DOHH2 (cell line): ENCODE measurements around the gene KIF18A.

Experiments
- EZH2phosphoT487 ChIP-seq: fragments of 200-600 bp; sonication (generic); IDR thresholded peaks from 2 replicates; pipeline ENCODE4 v1.6.1; 2017; ENCODE audit warnings: borderline replicate concordance, mild to moderate bottlenecking, antibody characterized with exemption, low read length, moderate library complexity, mixed read lengths
- TF ChIP-seq, protein P1 (sequence below): fragments of 200-600 bp; sonication (generic); IDR thresholded peaks from one replicate; pipeline ENCODE4 v1.5.1; 2014; ENCODE audit warnings: antibody characterized with exemption, mild to moderate bottlenecking, low read depth, low read length; ENCODE audit not compliant: poor library complexity, severe bottlenecking

DNA sequence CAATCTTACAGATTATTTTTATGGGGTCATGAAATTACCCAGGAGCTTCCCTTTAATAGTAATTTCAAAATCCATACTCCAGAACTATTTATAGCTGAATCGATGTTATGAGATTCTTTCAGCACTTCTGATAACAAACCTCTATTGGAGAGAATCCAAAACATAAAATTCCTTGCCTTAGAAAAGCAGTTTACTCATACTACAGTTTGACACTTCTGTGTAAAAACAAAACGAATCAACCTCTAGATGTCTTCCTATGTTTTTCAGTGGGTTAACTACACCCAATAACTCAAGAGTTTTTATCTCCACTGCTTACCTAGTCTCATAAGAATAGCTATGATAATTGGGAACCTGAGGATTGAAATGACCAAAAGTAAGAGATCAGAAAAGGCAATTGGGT lies 35.6 kb downstream of the KIF18A start:
- TF ChIP-seq, protein P1, sequence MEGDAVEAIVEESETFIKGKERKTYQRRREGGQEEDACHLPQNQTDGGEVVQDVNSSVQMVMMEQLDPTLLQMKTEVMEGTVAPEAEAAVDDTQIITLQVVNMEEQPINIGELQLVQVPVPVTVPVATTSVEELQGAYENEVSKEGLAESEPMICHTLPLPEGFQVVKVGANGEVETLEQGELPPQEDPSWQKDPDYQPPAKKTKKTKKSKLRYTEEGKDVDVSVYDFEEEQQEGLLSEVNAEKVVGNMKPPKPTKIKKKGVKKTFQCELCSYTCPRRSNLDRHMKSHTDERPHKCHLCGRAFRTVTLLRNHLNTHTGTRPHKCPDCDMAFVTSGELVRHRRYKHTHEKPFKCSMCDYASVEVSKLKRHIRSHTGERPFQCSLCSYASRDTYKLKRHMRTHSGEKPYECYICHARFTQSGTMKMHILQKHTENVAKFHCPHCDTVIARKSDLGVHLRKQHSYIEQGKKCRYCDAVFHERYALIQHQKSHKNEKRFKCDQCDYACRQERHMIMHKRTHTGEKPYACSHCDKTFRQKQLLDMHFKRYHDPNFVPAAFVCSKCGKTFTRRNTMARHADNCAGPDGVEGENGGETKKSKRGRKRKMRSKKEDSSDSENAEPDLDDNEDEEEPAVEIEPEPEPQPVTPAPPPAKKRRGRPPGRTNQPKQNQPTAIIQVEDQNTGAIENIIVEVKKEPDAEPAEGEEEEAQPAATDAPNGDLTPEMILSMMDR = no peak
- TF ChIP-seq EZH2phosphoT487 = no peak
